ENCODE results near the gene KLK10. TPM values are rescaled to one million over a fixed set of nuclear protein-coding genes. Genes with fewer than 3 reads are reported as not detected.

KLK10 gene
- total RNA-seq, 4 donors from 2014 or later, result 1.0 TPM; not detected in 3

- TF ChIP-seq CTCF (IDR thresholded peaks at IDR 0.05; ENCODE audit: low read depth), result no peak
Observed at GRCh38 chr19:50974702-50975556, 44.6 kb downstream of the KLK10 start.

- TF ChIP-seq CTCF (IDR thresholded peaks at IDR 0.05; ENCODE audit: low read depth), result no peak
Observed at GRCh38 chr19:50972795-50973376, 46.6 kb downstream of the KLK10 start.

- TF ChIP-seq CTCF (IDR thresholded peaks at IDR 0.05; ENCODE audit: low read depth), result no peak
Observed at GRCh38 chr19:50969413-50969760, 50.1 kb downstream of the KLK10 start, which contains the start of gene KLK6. Gene KLK6, minus strand, starts transcription at chr19:50969591. Its CDS starts 1,487 bp downstream, at chr19:50968104.

- no peak for TF ChIP-seq CTCF (IDR thresholded peaks at IDR 0.05; ENCODE audit: low read depth)
Observed at GRCh38 chr19:50968716-50969412, 50.6 kb downstream of the KLK10 start.

- no peak for TF ChIP-seq CTCF (IDR thresholded peaks at IDR 0.05; ENCODE audit: low read depth)
Observed at GRCh38 chr19:50967929-50968715, 51.4 kb downstream of the KLK10 start.

- no peak for TF ChIP-seq CTCF (IDR thresholded peaks at IDR 0.05; ENCODE audit: low read depth)
Observed at GRCh38 chr19:50964266-50964665, 55.2 kb downstream of the KLK10 start.

All from subcutaneous adipose tissue (tissue), 4 donors.